Cerebellar nuclear complex (tissue), 1 donor: ENCODE results near the gene CD2.

Experiments used
- DNase-seq, 2 experiments: peaks; one replicate each; lab custom pipeline; 2025; lab: John Stamatoyannopoulos, UW

Gene CD2

DNA sequence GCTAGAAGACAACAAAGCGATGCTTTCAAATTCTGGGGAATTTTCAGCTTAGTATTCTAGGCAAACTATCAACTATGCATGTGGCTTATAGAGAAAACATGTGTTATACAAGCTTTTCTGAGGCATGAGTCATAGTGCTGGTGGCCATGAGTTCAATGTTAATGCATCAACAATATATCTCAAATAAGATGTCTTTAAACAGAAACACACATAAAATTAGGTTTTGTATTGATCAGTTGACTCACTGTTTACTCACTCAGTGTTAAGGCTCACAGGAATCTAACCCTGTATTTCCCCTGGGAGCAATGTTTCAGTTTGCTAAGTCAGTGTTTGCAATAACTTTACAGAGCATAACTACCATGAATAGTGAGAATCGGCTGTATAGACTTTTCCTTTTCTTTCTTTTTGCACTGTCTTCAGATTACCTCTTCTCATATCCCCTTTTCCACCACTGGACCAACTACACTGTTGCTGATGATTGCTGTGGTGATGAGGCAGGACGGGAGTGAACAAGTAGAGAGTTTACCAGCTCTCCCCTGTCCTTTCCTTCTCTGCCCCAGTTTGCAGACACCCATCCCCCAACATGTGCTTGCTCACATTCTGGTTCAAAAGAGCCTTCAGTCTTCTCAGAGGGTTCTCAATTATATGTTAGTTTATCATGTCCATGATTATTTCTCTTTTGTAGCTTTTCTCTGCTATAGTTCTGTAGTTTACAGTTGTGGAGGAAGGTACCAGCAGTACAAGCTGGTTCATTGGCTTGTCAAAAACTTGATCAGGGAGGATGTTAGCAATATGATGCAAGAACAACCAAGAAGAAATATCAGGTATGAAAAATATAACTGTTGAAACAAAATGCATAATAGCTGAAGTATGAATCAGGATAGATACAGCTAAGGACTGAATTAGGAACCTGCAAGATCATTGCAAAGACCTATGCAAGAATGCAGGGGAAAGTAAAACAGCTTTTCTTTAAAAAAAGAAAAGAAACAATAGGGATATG, 23.9 kb downstream of the CD2 start:
- DNase-seq = no peak

DNA sequence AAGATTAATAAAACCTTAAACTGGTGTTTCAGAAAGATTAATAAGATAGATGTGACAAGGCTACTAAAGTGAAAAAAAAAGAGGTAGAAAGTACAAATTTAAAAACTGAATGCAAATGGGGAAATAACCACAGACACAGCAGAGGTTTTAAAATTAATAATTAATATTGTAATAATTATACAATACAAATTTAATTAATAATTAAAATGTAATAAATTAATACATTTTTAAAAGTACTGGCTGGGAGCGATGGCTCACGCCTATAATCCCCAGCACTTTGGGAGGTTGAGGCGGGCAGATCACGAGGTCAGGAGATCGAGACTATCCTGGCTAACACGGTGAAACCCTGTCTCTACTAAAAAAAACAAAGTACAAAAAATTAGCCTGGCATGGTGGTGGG, 26.8 kb downstream of the CD2 start:
- no peak for DNase-seq

DNA sequence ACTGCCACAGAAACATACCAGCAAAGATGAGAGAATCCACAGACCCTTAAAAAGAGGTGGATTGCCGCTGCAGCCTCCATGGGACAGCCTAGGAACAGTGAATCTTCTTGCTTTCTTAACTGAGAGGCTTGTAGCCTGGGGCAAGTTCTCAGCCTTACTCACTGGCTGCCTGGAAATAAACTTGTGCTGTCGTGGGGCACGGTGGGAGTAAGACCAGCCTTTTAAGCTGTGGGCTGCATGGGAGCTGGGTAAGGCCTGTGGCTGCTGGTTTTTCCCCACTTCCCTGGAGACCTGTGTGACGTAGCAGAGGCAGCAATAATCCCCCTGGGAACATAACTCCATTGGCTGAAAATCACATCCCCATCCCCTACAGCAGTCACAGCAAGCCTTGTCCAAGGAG, 30.8 kb downstream of the CD2 start:
- DNase-seq = no peak

DNA sequence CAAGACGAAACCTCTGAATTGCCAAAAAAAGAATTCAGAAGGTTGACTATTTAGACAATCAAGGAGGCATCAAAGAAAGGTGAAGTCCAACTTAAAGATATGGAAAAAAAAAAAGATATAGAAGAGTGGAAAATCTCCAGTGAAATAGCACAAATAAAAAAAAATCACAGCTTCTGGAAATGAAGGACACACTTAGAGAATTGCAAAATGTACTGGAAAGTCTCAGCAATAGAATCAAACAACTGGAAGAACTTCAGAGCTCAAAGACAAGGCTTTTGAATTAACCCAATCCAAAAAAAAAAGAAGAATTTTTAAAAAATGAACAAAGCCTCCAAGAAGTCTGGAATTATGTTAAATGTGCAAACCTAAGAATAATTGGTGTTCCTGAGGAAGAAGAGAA, 31.8 kb downstream of the CD2 start:
- no peak for DNase-seq

DNA sequence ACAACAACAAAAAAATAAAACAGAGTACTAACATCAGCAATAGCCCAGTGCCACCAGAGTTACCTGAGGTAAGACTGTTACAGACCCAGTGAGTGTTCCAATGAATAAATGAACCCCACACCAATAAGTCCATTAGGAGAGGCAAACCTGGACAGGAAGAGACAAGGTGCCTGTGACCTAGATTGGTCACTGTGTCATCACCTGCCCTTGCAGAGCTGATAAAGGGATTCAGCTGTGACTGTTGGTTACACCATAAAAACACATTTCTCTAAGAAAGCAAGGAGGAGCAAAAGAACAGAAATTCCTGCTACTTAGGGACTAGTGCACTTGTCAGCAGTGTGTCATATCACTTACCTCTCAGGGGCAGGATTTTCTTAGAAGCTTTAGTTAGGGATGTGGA, 37.5 kb downstream of the CD2 start:
- DNase-seq = no peak

DNA sequence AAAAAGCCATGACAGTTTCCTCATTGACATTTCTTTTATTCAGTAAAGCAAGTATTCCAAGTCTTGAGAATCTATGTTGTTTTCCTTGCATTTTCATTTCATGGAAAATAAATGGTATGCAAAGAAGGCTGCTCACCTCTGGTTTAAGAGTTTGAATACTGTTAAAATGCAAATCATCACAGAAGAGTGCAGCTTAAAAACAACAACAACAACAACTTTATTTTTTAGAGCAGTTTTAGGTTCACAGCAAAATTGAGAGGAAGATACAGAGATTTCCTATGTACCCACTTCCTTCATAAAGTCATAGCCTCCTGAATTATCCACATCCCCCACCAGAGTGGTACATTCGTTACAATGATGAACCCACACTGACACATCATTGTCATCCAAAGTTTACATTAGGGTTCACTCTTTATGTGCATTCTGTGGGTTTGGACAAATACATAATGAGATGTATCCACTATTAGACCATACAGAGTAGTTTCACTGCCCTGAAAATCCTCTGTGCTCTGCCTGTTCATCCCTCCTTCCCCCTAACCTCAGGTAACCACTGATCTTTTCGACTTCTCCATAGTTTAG, 39.2 kb downstream of the CD2 start:
- DNase-seq = no peak

DNA sequence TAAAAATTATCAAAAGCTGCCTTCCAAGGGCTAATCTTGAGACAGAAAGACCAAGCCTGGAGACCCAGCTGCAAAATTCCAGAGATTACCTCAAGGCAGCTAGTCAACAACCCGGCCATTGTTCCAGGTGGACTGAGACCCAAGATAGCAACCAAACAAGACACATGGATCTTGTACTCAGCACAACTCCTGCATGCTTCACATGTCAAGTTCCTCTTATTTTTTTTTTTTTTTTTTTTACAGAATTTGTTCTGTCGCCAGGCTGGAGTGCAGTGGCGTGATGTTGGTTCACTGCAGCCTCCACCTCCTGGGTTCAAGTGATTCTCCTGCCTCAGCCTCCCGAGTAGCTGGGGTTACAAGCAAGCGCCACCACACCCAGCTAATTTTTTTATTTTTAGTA, 40.1 kb downstream of the CD2 start:
- DNase-seq = no peak

DNA sequence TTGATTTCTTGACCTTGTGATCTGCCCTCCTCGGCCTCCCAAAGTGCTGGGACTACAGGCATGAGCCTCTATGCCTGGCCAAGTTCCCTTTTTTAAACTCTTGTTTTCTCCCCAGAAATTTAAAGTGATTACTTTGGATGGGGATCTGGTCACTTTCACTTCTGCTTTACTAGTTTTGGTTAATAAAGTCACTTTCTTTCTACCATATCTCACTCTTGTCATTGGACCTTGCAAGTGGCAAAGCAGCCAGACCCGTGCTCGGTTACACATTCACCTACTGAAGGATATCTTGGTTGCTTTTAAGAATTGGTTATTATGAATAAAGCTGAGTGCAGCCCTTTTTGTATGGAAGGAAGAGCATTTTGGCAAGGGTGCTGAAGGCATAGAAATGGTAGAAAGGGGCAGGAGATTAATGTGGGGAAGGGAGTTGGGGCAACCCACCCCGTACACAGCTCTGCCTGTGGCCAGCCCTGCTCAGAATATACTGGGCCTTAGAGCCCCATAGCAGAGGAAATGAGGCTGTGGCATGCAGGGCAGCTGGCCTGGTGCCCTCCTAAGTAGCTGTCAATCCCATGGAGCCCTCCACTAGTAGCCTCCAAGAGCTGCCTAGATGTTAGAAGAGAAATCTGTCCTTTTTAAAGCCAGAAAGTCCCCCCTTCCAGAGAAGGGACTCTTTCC, 40.7 kb downstream of the CD2 start:
- no peak for DNase-seq

DNA sequence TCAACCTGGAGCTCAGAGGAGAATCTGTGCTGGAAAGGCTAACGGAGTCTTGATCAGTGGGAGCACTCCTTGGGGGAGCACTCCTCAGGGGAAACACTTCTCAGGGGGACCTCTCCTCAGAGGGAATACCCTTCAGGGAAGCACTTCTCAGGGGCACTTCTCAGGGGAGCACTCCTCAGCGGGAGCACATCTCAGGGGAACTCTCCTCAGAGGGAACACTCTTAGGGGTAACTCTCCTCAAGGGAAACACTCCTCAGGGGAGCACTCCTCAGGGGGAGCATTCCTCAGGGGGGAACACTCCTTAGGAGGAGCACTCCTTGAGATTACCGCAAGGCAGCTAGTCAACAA, 41.2 kb downstream of the CD2 start:
- DNase-seq = no peak

DNA sequence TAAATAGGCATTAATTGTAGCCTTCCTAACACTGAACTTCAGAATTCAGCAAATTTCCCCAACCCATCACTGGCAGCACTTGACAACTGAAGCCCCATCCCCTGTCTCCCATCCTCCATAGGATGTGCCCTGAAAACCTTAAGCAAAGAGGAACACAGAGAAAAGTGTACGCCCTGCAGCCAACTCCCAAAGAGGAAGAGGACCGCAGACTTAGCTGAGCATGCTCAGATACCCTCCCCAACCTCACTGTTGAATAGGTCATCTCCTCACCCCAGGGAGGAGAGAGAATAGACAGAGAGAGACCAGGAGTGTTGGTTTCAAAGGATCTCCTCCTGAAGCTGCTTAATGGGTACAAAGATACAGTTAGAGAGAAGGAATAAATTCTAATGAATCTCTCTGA, 50.5 kb downstream of the CD2 start:
- no peak for DNase-seq

DNA sequence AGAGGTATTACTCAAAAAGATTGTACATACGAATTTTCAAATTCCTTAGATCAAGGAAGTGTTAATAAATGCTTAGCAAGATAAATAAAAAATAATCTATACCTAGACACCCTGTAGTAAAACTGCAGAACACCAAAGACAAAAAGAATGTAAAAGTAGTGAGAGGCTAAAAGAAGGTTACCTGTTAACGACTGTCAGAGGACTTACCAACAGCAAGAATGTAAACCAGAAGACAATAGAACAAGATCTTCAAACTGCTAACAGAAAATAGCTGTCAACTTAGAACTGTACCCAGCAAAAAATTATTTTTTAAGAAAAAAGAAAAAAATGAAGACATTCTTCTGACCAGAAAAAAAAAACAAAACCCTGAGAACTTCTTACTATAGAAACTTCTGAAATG, 51.2 kb downstream of the CD2 start:
- no peak for DNase-seq

DNA sequence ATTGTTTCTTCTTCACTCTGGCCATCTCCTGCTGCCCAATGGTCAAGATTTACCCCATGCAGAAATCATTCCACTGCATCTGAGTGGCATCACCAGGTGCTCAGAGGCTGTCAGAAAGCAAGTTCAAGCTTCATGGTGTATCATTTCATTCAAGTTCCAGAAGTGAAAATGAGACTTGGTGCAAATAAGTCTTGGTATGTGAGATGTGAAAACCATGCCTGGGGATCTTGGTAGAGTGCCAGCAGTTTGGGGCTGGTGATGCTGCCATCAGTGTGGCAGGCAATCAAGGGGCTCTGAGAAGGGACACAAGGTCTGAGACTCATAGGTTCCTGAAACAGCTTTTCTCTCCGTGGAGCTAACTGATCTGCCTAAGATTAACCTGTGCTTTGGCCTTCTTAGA, 52.0 kb downstream of the CD2 start:
- DNase-seq = no peak

DNA sequence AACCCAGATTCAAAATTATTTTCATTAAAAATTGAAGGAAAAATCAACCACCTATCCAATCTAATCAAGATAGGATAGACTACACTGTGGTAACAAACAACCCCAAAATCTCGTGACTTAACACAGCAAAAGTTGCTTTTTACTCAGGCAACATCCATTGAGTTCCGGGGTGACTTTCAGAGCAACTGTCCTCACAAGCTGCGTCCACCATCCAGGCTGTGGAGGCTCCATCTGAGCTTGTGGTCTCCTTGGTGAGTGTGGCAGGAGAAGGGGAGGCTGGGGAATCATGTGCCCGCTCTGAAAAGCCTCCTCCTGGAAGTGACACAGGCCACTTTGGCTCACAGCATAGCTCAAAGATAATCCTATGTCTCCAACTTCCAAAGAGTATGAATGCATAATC, 52.4 kb downstream of the CD2 start:
- no peak for DNase-seq

DNA sequence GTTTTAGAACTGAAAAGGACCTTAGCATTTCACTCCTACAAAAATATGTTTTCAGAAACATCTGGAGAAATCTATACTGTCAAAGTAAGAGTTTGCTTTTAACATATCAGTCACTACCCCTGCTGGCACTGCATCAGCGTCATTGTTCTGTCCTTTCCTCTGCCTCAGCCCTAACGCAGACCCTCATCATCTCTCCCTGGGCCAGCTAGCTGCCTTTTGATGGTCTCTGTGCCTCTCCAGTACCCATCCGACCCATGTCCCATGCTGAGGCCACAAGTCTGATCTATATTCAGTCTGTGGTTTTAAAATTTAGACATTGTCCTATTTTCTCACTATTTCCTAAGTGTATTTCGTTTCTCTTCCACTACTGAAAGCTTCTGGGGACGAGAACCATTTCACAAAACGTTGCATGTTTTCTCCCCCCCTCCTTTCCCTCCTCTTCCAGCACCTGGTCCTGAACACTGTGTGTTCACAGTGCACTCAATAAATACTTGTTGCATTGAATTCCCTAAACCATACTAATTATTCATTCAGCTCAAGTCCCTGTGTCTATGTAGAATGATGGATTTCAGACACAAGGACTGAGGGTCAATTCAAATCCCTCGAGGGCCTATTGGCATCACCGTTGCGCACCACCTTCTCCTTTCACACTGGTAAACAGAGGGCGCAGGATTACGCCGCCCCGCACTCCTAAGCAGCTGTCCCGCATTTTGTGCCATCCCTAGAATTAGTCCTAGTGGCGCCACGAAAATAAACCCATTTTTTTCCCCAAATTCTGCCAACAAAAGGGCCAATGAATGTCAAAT, 53.4 kb downstream of the CD2 start:
- no peak for DNase-seq

DNA sequence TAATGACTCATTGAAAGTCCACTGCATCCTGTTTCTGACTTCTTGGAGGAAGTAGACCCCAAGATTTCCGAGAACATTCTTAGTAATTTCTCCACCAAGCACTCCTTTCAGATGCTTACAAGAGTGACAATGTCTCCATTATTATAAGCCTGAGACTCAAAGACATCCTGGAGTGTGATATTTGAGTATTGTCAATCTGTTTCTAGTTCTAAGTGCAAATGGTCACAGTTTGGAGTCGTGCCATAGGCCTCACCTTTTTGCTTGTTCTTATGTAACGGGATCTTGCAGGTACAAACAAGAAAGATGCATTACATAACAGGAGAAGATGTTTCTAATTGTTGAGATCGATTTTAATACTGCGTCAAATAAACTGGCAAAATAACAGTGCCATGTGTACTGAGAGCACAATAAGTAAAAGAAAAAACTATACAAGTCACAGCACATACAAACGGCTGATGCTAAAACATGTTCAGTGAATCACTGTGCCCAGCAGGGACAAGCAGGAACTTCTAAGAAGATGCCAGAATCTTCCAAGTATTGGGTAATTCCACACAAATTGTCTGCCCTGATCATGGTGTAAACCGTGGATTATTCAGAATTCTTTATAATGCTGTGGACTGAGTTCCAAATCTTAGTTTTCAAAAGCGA, 54.1 kb downstream of the CD2 start:
- no peak for DNase-seq

DNA sequence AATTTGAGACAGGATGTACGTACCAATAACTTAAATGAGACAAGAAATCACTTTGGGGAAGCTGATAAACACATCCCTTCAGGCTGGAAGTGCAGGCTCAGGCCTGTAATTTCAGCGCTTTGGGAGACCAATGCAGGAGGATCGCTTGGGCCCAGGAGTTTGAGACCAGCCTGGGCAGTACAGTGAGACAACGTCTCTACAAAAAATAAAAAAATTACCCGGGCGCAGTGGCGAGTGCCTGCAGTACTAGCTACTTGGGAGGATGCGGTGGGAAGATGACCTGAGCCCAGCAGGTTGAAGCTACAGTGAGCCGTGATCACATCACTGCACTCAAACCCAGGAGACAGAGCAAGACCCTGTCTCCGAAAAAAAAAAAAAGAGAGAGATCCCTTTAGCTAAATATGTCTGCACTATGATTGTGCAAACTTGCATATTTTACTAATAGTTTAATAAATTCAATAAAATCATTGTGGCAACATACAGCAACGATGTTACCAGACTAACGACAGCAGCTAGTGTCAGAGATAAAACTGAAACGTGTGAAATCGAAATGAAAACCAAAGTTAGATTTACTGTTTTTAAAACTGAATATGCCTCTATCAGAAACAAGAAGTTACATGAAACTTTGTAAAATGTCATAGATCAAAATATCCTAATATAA, 54.7 kb downstream of the CD2 start:
- DNase-seq = no peak

DNA sequence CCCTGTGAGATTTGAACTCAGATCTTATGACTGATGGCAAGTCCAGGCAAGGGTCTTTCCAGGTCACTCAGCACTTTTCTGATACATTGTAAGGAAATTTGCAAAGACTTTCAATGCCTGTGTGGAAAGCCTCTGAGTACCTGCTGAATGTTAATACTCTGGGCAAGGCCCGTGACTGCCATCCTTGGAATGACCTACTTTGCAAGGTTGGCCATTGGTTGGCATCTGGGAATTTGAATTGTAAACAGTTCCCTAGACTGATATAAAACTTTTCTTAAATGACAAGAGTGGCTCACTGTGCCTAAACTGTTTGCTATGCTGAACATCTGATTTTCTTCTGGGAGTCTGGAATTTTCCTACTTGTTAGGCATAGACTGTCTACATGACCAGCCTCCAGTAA, 57.1 kb downstream of the CD2 start:
- no peak for DNase-seq

DNA sequence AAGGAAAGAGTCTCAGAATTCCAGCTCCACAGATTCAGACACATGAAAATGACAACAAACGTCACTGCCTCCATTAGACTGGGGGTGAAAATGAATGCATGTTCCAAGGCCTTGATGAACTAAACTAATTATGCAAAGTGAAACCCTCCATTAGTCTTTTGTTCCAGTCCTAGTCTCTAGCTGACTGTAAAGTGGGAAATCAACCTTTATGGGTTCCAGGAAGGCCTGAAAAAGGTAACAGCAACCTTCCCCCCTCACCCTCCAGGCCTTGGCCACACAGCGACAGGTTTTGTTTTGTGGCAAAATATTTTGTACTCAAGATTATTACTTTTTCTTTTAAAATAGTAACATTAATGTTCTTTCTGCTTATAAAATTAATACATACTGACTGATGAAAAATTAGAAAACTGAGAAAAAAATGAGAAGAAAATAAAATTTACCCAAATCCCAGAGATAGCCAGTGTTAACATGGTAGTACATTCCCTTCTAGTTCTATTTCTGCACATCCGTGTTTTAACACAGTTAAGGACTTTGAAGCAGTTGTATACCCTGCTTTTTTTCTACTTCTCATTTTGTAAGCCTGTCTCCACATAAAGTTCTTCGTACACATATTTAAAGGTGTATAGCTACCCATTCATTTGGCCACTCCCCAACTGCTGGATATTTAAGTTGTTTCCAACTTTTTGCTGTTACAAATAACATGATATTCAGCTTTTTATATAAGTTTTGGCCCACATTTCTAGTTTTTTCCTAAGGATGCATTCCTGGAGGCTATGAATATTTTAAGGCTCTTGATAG, 60.9 kb downstream of the CD2 start:
- DNase-seq = no peak

DNA sequence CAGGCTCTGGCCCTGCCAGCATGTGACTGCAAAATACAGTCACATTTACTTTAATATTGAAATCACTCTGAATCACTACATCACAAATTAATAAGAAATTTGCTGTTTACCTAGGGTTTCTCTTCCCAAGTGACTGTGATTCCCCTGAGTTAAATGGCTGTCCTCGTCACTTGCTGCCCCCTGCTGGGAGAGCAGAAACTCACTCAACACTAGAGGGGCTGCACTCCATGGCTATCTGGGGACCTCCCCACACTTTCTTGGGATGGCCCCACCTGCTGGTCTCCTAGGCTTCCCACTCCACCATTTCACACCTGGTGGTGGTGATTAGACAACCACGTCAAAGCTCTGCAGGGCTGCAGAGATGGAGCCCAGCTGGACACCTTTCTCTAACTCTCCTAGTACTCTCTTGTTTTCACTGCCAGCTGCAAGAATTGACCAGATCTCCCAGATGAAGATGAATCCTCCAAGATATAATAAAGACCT, 63.4 kb downstream of the CD2 start:
- no peak for DNase-seq
